Suprapubic skin (tissue), 4 donors: ENCODE measurements around the gene USP40. TPM values are rescaled to one million over a fixed set of nuclear protein-coding genes. Genes with fewer than 3 reads are reported as not detected.
A peak's percentile ranks its signal among the peaks of the same experiment; 100 is the strongest.

Experiments used
- DNase-seq, 2 donors: peaks; one replicate each; pipeline ENCODE4 v3.0.0-alpha.2; 2019; ENCODE audit warnings: low spot score in 2 of 2
- H3K27ac ChIP-seq: fragments of 200-600 bp; sonication (generic); one replicate; pipeline ENCODE4 v1.5.1; 2019
- H3K27me3 ChIP-seq: fragments of 200-600 bp; sonication (generic); one replicate; pipeline ENCODE4 v1.5.1; 2019
- H3K36me3 ChIP-seq: fragments of 200-600 bp; sonication (generic); one replicate; pipeline ENCODE4 v1.5.1; 2019
- H3K4me1 ChIP-seq: fragments of 200-600 bp; sonication (generic); one replicate; pipeline ENCODE4 v1.5.1; 2019
- H3K4me3 ChIP-seq: fragments of 200-600 bp; sonication (generic); one replicate; pipeline ENCODE4 v1.5.1; 2019; ENCODE audit warnings: mild to moderate bottlenecking
- H3K9me3 ChIP-seq: fragments of 200-600 bp; sonication (generic); one replicate; pipeline ENCODE4 v1.5.1; 2019
- EP300 ChIP-seq: sonication (generic); formaldehyde crosslinking; IDR thresholded peaks from one replicate; pipeline ENCODE4 v1.6.1; 2017; ENCODE audit warnings: antibody characterized with exemption
- POLR2A ChIP-seq, 2 donors: fragments of 450-650 bp; IDR thresholded peaks; one replicate each; pipeline ENCODE4 v1.6.1; 2017; ENCODE audit warnings: antibody characterized with exemption in 2 of 2, mild to moderate bottlenecking in 2 of 2, moderate library complexity in 2 of 2
- POLR2AphosphoS5 ChIP-seq, 3 donors: sonication (generic); formaldehyde crosslinking; IDR thresholded peaks; one replicate each; pipeline ENCODE4 v1.6.1; 2017; ENCODE audit warnings: antibody characterized with exemption in 3 of 3
- WGBS: methylation state at CpG from one replicate; pipeline ENCODE4 v1.1.5; 2018; 5-methylcytosine and 5-hydroxymethylcytosine counted together
- total RNA-seq, 4 donors: library from RNA; depleted of rRNA; stranded (reverse); fragments of >200 nt; gene quantifications; one replicate each; pipeline ENCODE4 v1.1.0, GENCODE V29; 2016
- TF ChIP-seq, protein P1 (sequence below), 2 donors: fragments of 200-600 bp in 1 of 2; fragments of 450-650 bp in 1 of 2; sonication (generic) in 1 of 2; IDR thresholded peaks; one replicate each; pipeline ENCODE4 v1.5.1; 2016 to 2019; ENCODE audit warnings: antibody characterized with exemption in 2 of 2, mild to moderate bottlenecking in 1 of 2, moderate library complexity in 1 of 2

Gene USP40
- total RNA-seq, 4 donors from 2014 or later, result 16.2 to 125 (median 40.1) TPM

DNA sequence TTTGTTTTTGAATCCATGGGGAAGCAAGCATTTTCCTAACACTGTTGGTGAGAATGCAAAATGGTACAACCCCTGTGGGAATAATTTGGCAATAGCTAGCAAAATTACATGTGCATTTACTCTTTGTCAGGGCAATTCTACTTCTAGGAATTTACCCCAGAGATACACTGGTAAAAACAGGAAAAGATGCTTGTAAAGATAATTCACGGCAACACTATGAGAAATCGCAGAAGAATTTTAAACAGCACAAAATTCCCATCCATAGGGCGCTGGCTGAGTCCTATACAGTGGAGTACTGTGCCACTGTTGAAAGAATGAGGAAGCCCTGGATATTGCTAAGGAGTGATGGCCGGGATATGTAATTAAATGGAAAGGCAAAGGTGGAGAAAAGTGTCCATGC lies 136.5 kb downstream of the USP40 start:
- TF ChIP-seq, protein P1, sequence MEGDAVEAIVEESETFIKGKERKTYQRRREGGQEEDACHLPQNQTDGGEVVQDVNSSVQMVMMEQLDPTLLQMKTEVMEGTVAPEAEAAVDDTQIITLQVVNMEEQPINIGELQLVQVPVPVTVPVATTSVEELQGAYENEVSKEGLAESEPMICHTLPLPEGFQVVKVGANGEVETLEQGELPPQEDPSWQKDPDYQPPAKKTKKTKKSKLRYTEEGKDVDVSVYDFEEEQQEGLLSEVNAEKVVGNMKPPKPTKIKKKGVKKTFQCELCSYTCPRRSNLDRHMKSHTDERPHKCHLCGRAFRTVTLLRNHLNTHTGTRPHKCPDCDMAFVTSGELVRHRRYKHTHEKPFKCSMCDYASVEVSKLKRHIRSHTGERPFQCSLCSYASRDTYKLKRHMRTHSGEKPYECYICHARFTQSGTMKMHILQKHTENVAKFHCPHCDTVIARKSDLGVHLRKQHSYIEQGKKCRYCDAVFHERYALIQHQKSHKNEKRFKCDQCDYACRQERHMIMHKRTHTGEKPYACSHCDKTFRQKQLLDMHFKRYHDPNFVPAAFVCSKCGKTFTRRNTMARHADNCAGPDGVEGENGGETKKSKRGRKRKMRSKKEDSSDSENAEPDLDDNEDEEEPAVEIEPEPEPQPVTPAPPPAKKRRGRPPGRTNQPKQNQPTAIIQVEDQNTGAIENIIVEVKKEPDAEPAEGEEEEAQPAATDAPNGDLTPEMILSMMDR (IDR thresholded peaks at IDR 0.05), result no peak
- TF ChIP-seq POLR2AphosphoS5 (IDR thresholded peaks at IDR 0.05), result no peak
- no peak for TF ChIP-seq EP300
- TF ChIP-seq POLR2A (IDR thresholded peaks at IDR 0.05), result no peak
- H3K4me1 ChIP-seq, result no peaks in the 10 kb centered on the region
- H3K27ac ChIP-seq, result no peak overlapping the region
- 40% methylated on average over 4 of the region's 4 CpGs for WGBS
- H3K36me3 ChIP-seq, result peaks cover 3% of the 10 kb centered on the region
- DNase-seq, result no peak
- H3K9me3 ChIP-seq, result no peaks in the 10 kb centered on the region
- H3K4me3 ChIP-seq, result no peak overlapping the region
- no peaks in the 10 kb centered on the region for H3K27me3 ChIP-seq

DNA sequence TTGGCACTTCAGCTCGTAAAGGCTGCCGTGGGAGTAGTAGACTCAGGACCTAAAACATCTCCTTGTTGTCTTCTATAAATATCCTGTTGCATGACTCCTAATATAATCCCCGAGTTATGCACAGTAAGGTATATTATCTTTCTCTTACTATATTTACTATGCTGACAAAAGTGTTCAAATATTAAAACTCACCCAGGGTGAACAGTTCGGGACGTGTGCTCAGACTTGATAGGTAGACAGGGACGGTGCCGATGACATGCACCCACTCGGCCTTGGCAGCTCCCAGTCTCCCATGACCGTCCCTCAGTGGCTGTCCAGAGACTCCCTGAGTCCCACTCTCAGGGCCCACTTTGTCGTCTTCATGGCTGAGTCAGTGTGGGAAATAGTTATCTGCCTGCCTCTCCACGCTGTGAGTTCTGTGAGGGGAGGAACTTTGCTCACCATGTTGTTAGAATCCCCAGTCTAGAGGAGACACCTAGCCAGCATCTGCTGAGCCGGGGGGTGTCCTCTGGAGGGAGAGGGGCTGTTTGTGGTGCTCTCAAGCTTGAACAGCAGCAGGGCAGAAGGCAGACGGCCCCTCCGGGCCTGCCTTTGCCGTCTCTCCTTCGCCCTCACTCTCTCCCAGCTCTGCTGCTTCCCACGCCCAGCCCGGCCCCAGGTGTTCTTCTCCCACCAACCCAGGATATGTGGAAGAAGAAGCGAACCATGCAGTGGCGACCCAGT lies 137.2 kb downstream of the USP40 start:
- no peak overlapping the region for H3K4me3 ChIP-seq
- H3K9me3 ChIP-seq, result no peaks in the 10 kb centered on the region
- peak; percentile 32 to 67 for DNase-seq
- no peak overlapping the region for H3K27ac ChIP-seq
- WGBS, result 84% methylated on average over 19 of the region's 20 CpGs
- no peak for TF ChIP-seq EP300
- TF ChIP-seq, protein P1 (IDR thresholded peaks at IDR 0.05), result no peak
- TF ChIP-seq POLR2AphosphoS5 (IDR thresholded peaks at IDR 0.05), result no peak
- TF ChIP-seq POLR2A (IDR thresholded peaks at IDR 0.05), result no peak
- no peaks in the 10 kb centered on the region for H3K36me3 ChIP-seq
- peaks cover 4% of the 10 kb centered on the region for H3K4me1 ChIP-seq
- no peaks in the 10 kb centered on the region for H3K27me3 ChIP-seq

DNA sequence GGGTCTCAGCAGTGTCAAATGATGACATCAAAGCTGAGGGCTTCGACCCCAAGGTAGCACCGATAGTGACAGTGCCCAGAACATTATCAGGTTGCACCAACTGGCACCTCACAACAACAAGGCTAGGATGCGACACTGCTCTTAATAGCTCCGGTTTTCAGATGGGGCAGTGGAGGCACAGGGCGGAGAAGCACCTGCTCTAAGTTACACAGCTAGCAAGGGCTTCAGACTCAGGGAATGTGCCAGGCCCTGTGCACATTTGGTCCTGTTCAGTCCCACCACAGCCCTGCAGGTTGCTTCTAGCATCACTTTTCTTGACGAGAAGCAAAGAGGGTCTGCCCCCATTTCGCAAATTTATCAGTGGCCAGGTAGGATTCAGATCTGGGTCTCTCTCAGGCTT lies 138.1 kb downstream of the USP40 start:
- WGBS, result 96% methylated on average over 7 of the region's 7 CpGs
- Histone ChIP-seq H3K27me3 (no peaks in the 10 kb centered on the region), H3K4me3 (no peak overlapping the region), H3K27ac (no peak overlapping the region), H3K4me1 (peaks cover 4% of the 10 kb centered on the region), H3K9me3 (no peaks in the 10 kb centered on the region), H3K36me3 (no peaks in the 10 kb centered on the region)
- peak; percentile 18 to 40 for DNase-seq
- no peak for TF ChIP-seq EP300
- TF ChIP-seq POLR2A (IDR thresholded peaks at IDR 0.05), result no peak
- TF ChIP-seq POLR2AphosphoS5 (IDR thresholded peaks at IDR 0.05), result no peak

DNA sequence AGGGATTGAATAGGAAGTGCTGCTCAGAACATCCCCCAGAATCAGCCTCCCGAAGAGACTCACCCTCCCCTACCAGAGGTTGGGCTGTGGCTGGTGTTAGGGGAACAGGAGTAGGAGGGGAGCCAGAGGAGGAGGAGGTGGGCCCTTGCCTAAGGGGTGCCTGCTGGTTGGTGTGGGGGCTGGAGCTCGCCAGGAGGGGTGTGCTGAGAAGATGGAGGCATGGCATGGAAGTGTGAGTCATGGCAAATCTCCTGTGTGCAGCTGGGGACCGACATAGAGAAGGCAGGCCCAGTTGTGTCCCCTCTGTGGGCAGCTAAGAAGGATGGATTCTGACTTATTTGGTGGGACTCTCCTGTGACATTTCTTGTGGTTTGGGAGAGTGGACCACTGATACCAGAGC lies 138.6 kb downstream of the USP40 start:
- Histone ChIP-seq H3K9me3 (no peaks in the 10 kb centered on the region), H3K4me3 (no peak overlapping the region), H3K27ac (no peak overlapping the region), H3K4me1 (peaks cover 4% of the 10 kb centered on the region), H3K27me3 (no peaks in the 10 kb centered on the region), H3K36me3 (no peaks in the 10 kb centered on the region)
- WGBS, result 90% methylated on average over 3 of the region's 3 CpGs
- TF ChIP-seq POLR2AphosphoS5 (IDR thresholded peaks at IDR 0.05), result no peak
- TF ChIP-seq, protein P1 (IDR thresholded peaks at IDR 0.05), result no peak
- no peak for TF ChIP-seq EP300
- no peak for TF ChIP-seq POLR2A (IDR thresholded peaks at IDR 0.05)
- peak; percentile 34 to 53 for DNase-seq

DNA sequence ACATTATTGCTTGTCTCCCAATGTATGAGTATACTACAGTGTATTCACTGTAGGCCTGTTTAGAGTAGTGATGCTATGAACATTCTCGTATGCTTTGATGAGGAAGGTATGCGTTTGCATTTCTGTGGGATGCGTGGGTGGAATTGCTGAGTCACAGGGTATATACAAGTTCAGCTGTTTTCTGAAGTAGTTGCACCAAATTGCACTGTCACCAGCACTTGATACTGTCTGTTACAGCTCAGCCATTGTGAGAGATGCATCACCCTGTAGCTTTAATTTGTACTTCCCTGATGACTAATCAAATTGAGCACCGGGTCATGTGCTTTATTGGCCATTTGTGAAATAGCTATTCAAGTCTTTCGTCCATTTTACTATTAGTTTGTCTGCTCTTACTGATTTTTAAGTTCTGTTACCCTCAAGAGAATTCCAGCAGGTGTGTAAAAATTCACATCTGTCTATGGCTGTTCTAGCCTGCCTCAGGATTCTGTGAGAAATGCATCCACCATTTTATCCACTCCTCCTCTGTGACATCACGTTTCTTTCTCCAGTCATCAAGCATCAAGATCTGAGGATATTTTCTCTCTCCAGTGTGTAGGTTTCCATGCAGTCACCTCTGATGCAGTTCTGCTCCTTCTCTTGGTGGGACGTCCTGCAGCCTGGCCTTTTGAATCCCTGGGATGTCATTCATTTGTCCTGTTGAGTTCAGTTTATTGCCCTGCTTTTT lies 139.8 kb downstream of the USP40 start:
- no peaks in the 10 kb centered on the region for H3K27me3 ChIP-seq
- 85% methylated on average over 7 of the region's 7 CpGs for WGBS
- DNase-seq, result peak in 1 of 2 donors; percentile 18
- peaks cover 7% of the 10 kb centered on the region for H3K4me1 ChIP-seq
- no peaks in the 10 kb centered on the region for H3K9me3 ChIP-seq
- H3K4me3 ChIP-seq, result no peak overlapping the region
- no peak overlapping the region for H3K27ac ChIP-seq
- TF ChIP-seq POLR2AphosphoS5 (IDR thresholded peaks at IDR 0.05) (no peak), EP300 (no peak), POLR2A (IDR thresholded peaks at IDR 0.05) (no peak)
- TF ChIP-seq, protein P1 (IDR thresholded peaks at IDR 0.05), result no peak
- no peaks in the 10 kb centered on the region for H3K36me3 ChIP-seq

Other genes starting within 250 kb of the USP40 start
- gene DGKD, start 212.3 kb downstream of the USP40 start, total RNA-seq, result 10 to 100 TPM in 2 of 4 donors, 1 to 10 TPM in 2; 7.0 to 55.4 (median 10.9) TPM
- gene UGT1A8, start 50.9 kb upstream of the USP40 start, total RNA-seq, result under 1 TPM in 1 of 4 donors, not detected in 3; 0.47 TPM
- gene UGT1A10, start 69.7 kb upstream of the USP40 start, total RNA-seq, result not detected
- not detected for gene UGT1A9, start 105.1 kb upstream of the USP40 start, total RNA-seq
- 1 to 10 TPM; 1.3 to 8.0 (median 2.2) TPM for gene UGT1A7, start 115.1 kb upstream of the USP40 start, total RNA-seq
- gene UGT1A6, start 126.1 kb upstream of the USP40 start, total RNA-seq, result 10 to 100 TPM in 3 of 4 donors, 1 to 10 TPM in 1; 7.4 to 26.3 (median 19.5) TPM
- gene UGT1A5, start 146.1 kb upstream of the USP40 start, total RNA-seq, result 1 to 10 TPM in 2 of 4 donors, under 1 TPM in 2; 0.56 to 3.2 (median 1.2) TPM
- 1 to 10 TPM in 3 of 4 donors, not detected in 1; 1.8 to 2.6 (median 2.3) TPM for gene UGT1A4, start 152.0 kb upstream of the USP40 start, total RNA-seq
- gene UGT1A3, start 162.3 kb upstream of the USP40 start, total RNA-seq, result 1 to 10 TPM in 1 of 4 donors, under 1 TPM in 1, not detected in 2; 0.98 to 3.0 TPM
- gene UGT1A1, start 193.5 kb upstream of the USP40 start, total RNA-seq, result 1 to 10 TPM in 1 of 4 donors, under 1 TPM in 2, not detected in 1; 0.24 to 1.5 (median 0.72) TPM
- gene MROH2A, start 211.5 kb upstream of the USP40 start, total RNA-seq, result not detected